Activated CD4-positive, CD25-positive, alpha-beta regulatory T cell treated with anti-CD3 and anti-CD28 coated beads, Interleukin-2, amount 50 U/mL, for 72 hours (primary cell): ENCODE measurements around the gene ALB.
"Not testable (repeated sequence)": the region's sequence is repeated elsewhere in the genome, so short reads cannot be mapped to it uniquely, and the experiment has no call there.

ENCODE experiments used
- DNase-seq: peaks from one replicate; pipeline ENCODE4 v3.0.0; 2021

ALB gene

DNA sequence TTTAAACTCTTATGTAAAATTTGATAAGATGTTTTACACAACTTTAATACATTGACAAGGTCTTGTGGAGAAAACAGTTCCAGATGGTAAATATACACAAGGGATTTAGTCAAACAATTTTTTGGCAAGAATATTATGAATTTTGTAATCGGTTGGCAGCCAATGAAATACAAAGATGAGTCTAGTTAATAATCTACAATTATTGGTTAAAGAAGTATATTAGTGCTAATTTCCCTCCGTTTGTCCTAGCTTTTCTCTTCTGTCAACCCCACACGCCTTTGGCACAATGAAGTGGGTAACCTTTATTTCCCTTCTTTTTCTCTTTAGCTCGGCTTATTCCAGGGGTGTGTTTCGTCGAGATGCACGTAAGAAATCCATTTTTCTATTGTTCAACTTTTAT lies at the start of gene ALB:
ALB (plus strand) TSS at position 246 of the 400 bp plus-strand sequence; CDS start at position 287, 41 bp downstream.
- no peak for DNase-seq

DNA sequence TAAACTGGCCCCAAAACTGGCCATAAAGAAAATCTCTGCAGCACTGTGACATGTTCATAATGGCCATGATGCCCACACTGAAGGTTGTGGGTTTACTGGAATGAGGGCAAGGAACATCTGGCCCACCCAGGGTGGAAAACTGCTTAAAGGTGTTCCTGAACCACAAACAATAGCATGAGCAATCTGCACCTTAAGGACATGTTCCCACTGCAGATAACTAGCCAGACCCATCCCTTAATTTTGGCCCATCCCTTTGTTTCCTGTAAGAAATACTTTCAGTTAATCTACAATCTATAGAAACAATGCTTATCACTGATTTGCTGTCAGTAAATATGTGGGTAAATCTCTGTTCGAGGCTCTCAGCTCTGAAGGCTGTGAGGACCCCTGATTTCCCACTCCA lies 46.9 kb upstream of the ALB start:
- DNase-seq: not testable (repeated sequence)

DNA sequence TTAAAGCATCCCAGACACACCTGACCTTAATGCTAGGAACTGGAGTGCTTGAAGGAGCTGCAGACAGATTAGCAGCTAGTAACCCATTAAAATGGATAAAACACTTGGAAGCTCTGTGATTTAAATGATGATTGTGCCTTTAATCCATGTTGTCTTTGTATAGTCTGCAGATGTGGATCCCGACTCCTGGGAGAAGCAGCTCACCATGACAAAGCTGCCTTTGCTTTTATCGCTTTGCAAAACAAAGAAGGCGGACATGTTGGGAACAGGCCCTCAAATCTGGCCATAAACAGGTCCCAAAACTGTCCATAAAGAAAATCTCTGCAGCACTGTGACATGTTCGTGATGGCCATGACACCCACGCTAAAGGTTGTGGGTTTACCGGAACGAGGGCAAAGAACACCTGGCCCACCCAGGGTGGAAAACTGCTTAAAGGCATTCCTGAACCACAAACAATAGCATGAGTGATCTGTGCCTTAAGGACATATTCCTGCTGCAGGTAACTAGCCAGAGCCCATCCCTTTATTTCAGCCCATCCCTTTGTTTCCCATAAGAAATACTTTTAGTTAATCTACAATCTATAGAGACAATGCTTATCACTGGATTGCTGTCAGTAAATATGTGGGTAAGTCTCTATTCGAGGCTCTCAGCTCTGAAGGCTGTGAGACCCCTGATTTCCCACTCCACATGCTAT lies 34.4 kb upstream of the ALB start:
- DNase-seq: not testable (repeated sequence)

DNA sequence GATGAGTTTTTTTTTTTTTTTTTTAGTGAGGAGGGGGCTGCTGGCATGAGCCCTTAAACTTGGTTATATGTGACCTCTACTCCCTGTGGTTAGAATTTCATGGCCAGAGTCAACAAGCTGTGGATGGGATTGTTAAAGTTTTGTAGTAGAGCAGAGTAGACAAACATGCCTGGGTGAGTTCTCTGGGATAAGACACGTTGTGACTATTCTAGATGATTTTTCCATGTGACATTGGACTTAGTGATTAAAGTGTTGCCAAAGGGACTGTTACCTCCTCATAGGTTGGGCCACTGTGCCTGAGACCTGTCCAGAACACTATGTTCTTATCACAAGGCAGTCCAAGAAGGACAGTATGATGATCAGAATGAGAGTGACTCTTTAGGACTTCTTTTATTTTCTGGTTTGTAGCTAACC lies 28.8 kb upstream of the ALB start:
- DNase-seq: no peak

DNA sequence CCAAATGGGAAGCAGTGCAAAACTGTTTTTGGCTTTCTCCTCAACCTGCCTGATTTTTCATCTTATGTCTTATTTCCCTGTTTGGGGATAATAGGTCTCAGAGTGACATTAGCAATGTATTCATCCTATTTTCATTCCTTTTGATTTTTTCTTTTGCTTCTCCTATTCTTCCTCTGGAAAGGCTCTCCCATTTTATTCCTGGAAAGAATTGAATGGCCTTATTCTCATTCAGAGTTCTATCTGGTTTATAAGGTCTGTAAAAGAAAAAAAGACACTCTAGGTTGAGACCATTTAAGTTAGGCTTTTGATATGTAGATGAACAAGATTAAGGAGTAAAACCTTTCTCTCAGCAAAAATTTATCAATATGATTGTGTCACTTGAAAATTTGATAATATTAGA lies 27.8 kb upstream of the ALB start:
- DNase-seq: no peak

DNA sequence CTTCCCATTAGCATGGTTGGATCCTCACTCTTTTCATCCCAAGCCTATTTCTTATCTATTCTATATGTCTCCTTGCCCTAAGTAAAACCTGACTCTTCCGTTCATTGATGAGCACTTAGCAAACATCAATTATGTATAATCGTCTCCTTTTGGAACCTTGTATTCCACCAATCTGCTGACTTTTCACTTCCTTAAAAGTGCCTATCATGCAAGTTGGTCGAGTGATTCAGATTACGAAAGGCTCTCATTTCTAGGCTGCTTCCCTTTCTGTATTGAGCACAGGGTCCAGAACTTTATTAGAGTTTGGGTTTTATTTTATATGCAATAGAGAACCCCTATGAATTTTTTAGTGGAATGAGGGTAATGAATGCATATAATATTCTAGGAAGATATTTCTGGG lies 27.1 kb upstream of the ALB start:
- no peak for DNase-seq

DNA sequence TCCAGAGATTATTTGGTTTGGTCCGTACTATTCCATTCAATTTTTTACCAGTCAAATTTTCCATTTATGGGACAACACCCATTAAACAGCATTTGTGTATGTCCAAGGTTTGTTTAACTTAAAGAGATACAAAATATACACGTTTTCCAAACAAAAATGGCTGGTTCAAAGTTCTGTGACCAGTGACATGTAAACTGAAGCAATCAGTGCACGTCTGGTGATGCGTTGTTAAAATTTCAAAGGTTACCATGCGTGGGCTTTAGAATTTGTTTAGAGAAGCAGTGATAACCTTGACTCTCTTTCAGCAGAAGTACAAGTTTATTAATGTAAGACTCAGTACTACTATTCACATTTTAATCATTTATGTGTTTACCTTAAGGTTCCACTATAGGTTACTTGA lies 25.2 kb upstream of the ALB start:
- DNase-seq: no peak

DNA sequence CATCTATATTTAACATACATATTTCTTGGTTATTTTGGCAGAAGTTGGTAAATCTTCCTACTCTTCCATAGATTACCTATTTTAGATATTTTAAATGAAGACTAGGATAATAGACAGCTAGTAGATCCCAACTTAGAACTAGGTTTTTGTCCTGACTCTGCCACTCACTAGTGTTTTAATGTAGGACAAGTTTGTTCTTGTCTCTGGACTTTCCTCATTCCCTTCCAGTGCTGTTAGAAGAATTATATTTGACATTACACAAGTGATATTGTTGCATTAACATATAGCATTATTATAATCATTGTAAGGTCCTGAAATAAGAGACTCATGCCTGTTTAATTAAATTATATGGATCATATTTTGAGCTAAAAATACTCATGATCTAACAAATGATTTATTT lies 24.1 kb upstream of the ALB start:
- no peak for DNase-seq

DNA sequence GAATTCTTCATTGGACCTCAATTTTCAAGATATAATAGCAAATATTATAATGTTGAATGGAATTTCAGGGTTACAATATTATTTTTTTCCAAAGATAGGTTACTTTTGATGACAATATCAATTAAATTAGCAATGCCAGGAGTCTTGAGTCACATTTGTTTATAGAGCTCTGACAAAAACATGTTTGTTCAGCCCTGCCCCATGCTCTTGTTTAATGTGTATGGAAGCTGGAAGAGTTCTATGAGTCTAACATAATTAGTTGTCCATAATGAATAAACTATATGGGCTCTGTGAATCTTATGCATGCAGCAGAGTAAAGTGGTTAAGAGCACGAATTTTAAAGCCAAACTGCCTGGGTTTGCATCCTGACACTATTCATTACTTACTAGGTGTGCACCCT lies 22.9 kb upstream of the ALB start:
- DNase-seq: no peak

DNA sequence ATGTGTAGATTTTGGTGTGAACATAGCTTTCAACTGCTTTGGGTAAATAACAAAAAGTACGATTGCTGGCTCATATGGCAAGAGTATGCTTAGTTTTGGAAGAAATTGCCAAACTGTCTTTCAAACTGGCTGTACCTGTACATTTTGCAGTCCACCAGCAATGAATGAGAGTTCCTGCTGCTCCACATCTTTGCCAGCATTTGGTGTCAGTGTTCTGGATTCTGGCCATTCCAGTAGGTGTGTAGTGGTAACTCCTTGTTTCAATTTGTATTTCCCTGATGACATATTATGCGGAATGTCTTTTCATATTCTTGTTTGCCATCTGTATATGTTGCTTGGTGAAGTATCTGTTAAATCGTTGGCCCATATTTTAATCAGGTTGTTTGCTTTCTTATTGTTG lies 20.6 kb upstream of the ALB start:
- DNase-seq: no peak

DNA sequence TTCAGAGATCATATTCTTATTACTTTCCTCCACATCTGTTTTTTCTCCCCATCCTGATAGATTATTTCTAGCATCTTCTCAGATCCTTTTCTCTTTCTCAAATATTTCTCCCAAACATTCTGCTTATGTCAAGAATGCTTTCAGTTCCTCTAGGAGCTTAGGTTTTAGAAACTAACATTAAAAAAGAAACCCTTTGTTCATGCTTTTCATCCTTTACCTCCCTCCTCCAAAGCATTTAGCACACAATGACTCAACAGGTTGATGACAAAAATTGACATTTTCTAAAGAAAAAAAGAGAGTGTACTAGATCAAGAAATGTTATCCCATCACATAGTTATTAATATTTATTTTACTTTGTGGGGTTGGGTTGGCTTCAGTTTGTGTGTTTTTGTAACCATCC lies 16.5 kb upstream of the ALB start:
- DNase-seq: no peak

DNA sequence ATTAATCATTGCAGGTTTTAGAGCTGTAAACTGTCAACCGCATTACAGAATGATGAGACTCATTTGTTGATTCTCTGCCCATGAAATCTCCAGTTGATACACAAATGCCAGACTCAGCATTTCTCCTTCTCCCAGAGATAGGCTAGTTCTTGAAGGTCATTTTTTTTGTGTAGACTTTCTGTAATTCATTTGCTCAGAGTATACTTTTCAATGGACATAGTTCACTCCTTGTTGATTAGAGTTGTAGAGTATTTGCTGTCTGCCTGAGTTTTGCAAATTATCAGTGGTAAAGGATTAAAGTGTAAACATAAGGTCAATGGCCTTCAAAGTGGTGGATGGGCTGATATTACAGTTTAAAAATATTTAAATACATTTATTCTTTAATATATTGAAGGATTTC lies 15.2 kb upstream of the ALB start:
- no peak for DNase-seq

DNA sequence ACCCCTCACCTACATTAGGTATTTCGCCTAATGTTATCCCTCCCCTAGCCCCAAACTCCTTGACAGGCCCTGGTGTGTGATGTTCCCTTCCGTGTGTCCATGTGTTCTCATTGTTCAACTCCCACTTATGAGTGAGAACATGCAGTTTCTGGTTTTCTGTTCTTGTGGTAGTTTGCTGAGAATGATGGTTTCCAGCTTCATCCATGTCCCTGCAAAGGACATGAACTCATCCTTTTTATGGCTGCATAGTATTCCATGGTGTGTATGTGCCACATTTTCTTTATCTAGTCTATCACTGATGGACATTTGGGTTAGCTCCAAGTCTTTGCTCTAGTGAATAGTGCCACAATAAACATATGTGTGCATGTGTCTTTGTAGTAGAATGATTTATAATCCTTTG lies 14.4 kb upstream of the ALB start:
- DNase-seq: not testable (repeated sequence)

DNA sequence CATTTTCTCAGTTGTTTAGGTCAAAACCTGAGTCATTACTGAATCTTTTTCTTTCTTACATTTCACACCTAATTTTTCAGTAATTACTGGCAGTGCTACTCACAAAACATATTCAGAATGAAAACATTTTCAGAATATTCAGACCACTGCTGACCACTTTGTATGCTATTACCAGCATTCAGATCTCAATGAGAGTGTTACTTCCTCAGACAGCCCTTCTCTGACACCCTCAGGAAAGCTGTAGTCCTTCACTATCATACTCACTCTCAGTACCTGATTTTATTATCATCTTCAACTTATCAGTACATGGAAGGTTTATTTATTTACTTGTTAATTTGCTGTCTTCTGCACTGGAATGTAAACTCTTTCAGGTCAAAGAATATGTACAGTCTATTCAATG lies 12.3 kb upstream of the ALB start:
- no peak for DNase-seq

DNA sequence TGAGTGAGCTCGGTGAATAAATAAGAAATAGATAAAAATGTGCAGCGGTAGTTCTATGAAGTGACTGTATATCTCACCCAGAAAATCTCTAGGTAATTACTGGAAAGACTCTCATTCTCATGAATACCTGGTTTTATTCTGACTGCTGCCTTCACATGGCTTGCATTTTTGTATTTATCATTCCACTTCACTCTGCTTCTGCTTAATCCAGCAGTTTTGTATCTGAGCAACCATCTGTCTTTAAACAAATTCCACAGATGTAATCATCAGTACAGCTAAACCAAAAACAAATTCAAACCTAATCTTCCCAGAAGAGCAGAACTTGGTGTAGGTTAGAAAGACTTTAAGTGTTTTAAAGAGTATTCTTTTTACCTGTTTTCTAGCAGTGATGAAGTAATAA lies 11.2 kb upstream of the ALB start:
- DNase-seq: no peak

DNA sequence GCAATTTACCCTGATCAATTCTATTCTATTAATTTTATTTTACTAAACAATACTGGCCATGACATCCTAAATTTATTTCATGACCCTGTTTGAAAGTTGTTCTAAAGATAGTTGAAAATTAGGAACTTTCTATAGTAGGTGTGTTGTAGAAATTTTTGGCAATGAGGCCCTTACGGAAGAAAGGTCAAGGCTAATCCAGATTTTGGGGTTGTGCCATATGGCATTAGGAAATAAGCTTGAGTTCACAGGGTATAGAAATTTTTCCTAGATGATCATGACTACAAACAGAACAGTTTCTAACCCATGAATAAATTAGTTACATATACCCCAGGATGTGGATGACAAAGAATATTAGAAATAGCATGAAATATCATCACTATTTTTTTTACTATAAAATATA lies 7.8 kb upstream of the ALB start:
- no peak for DNase-seq

DNA sequence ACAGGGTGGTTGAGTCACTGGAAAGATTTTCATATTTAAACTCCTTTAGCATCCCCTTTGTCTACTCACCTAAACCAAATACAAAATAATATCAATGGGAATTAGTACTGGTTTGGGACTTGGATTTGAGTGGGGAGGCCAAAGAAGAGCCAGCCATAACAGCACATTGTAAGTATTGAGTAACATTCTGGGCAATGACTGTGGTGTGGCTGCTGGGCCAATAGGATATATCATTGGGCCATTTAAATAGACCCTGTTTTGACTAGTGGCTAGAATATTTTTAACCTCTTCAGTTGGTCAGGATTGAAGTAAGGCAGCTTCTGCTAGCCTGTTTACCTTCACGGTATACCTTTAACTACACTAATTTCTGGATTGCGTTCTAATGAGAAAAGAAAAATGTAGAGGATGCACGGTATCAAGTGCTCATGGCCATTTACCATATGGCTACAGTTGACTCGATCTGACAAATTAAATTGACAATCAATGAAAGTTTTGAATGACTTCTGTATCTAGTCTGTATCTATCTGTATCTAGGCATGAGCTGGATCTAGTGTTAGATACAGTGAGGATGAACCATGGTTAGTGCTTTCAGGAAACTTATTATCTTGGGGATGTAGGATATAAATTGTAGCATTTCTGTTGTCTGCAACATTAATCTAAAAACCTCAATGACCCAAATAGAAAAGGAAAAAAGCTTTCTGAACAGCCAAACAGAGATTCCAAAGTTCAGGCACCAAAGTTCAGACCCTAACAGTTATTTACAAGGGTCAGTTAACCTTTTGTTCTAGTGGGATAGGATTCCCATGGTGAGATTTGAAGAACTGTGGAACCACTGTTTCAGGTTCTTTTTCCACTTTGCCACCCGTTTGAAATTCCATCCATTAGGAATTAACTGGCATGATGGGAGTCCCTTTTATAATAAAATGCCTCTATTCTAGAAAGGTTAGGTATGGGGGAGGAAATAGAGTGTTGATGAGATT lies 6.8 kb upstream of the ALB start:
- no peak for DNase-seq

DNA sequence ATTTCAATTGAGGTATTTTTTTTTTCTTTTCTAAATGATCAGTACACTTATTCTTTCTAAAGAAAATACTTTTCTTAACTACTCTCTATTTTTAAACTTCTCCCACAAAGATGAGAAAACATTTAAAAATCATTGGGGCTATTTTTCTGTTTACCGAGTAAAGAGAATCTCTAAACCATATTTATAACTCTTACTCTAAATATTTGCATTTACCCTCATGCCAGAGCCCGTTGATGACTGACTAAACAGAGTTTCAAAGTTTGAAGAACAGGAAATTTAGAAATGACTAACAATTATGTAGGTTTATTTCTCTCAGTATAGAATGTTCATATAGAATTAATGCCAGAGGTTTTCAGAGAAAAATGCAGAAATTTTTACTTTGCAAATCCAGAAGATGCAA lies 2.7 kb upstream of the ALB start:
- no peak for DNase-seq

DNA sequence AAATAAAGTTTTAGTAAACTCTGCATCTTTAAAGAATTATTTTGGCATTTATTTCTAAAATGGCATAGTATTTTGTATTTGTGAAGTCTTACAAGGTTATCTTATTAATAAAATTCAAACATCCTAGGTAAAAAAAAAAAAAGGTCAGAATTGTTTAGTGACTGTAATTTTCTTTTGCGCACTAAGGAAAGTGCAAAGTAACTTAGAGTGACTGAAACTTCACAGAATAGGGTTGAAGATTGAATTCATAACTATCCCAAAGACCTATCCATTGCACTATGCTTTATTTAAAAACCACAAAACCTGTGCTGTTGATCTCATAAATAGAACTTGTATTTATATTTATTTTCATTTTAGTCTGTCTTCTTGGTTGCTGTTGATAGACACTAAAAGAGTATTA lies 370 bp downstream of the ALB start:
- DNase-seq: no peak

DNA sequence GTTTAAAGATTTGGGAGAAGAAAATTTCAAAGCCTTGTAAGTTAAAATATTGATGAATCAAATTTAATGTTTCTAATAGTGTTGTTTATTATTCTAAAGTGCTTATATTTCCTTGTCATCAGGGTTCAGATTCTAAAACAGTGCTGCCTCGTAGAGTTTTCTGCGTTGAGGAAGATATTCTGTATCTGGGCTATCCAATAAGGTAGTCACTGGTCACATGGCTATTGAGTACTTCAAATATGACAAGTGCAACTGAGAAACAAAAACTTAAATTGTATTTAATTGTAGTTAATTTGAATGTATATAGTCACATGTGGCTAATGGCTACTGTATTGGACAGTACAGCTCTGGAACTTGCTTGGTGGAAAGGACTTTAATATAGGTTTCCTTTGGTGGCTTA lies 1.1 kb downstream of the ALB start:
- DNase-seq: no peak

DNA sequence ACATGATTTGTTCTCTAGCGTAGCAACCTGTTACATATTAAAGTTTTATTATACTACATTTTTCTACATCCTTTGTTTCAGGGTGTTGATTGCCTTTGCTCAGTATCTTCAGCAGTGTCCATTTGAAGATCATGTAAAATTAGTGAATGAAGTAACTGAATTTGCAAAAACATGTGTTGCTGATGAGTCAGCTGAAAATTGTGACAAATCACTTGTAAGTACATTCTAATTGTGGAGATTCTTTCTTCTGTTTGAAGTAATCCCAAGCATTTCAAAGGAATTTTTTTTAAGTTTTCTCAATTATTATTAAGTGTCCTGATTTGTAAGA lies 2.4 kb downstream of the ALB start:
- no peak for DNase-seq

DNA sequence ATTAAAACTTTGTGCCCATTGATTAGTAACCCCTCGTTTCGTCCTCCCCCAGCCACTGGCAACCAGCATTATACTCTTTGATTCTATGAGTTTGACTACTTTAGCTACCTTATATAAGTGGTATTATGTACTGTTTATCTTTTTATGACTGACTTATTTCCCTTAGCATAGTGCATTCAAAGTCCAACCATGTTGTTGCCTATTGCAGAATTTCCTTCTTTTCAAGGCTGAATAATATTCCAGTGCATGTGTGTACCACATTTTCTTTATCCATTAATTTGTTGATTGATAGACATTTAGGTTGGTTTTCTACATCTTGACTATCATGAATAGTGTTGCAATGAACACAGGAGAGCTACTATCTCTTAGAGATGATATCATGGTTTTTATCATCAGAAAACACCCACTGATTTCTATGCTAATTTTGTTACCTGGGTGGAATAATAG lies 3.2 kb downstream of the ALB start:
- no peak for DNase-seq

DNA sequence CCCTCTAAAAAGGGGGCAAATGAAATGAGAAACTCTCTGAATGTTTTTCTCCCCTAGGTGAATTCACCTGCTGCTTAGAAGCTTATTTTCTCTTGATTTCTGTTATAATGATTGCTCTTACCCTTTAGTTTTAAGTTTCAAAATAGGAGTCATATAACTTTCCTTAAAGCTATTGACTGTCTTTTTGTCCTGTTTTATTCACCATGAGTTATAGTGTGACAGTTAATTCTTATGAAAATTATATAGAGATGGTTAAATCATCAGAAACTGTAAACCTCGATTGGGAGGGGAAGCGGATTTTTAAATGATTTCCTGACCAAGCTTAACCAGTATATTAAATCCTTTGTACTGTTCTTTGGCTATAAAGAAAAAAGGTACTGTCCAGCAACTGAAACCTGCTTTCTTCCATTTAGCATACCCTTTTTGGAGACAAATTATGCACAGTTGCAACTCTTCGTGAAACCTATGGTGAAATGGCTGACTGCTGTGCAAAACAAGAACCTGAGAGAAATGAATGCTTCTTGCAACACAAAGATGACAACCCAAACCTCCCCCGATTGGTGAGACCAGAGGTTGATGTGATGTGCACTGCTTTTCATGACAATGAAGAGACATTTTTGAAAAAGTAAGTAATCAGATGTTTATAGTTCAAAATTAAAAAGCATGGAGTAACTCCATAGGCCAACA lies 4.2 kb downstream of the ALB start:
- DNase-seq: no peak
